WI38 (cell line): Measurements from ENCODE around the gene LIN7A.

Source experiments
- H3K4me3 ChIP-seq: 2 replicates; pipeline ENCODE4 v1.5.1; 2011; ENCODE audit warnings: low read depth, mild to moderate bottlenecking, control low read depth, low read length
- CTCF ChIP-seq: IDR thresholded peaks from 2 replicates; pipeline ENCODE4 v1.5.1; 2012; ENCODE audit warnings: low read depth, mild to moderate bottlenecking, control low read depth, low read length

The LIN7A gene

GRCh38 chr12:80860206-80860605, 77.5 kb downstream of the LIN7A start:
- TF ChIP-seq CTCF, result no peak
- H3K4me3 ChIP-seq, result no peak overlapping the region

GRCh38 chr12:80858356-80858755, 79.4 kb downstream of the LIN7A start:
- TF ChIP-seq CTCF, result no peak
- H3K4me3 ChIP-seq, result no peak overlapping the region

- no peak overlapping the region for H3K4me3 ChIP-seq
- TF ChIP-seq CTCF, result no peak
Measured at GRCh38 chr12:80857311-80857710, 80.4 kb downstream of the LIN7A start.

- H3K4me3 ChIP-seq, result no peak overlapping the region
- no peak for TF ChIP-seq CTCF
Measured at GRCh38 chr12:80849337-80849736, 88.4 kb downstream of the LIN7A start.

GRCh38 chr12:80848858-80849257, 88.9 kb downstream of the LIN7A start:
- TF ChIP-seq CTCF, result no peak
- H3K4me3 ChIP-seq, result no peak overlapping the region

GRCh38 chr12:80847575-80847974, 90.2 kb downstream of the LIN7A start:
- no peak overlapping the region for H3K4me3 ChIP-seq
- TF ChIP-seq CTCF, result no peak

GRCh38 chr12:80846952-80847351, 90.8 kb downstream of the LIN7A start:
- no peak overlapping the region for H3K4me3 ChIP-seq

More at GRCh38 chr12:80846952-80847351, 90.8 kb downstream of the LIN7A start:
- no peak for TF ChIP-seq CTCF
